NCI-H524 treated with DMSO at 0.1 percent for 48 hours (cell line): ENCODE measurements around the gene APOL2.
"Not testable (repeated sequence)": the region's sequence is repeated elsewhere in the genome, so short reads cannot be mapped to it uniquely, and the experiment has no call there.

Experiments
- DNase-seq: peaks from one replicate; lab custom pipeline; 2025; lab: John Stamatoyannopoulos, UW

APOL2 gene

DNA sequence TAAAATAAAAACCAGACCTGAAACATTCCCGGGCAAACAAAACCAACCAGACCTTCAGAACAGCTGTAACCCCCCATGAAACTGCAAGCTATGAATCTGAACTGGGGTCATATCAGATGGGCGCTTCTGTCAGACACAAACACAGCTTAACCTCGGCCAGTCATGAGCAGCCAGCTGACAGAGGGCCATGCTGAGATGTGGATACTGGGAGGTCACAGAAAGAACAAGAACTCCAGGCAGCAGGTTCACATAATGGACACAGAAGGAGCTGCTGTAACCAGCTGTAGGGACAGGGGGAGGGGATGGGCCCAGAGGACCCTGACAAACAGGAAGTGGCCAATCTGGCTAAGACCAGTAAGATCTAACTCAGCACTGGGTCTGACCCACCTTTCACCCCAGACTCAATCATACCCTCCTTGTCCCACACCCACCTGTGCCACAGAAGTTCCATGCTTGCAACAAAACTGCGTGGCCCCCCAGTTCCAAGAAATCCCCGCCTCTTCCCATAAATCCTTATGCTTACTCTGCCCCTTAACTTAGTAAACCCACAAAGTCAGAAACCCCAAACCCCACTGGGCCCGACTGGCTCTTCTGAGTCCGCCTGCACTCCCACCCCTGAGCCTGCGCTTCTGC, 41.7 kb downstream of the APOL2 start:
- DNase-seq: no peak

DNA sequence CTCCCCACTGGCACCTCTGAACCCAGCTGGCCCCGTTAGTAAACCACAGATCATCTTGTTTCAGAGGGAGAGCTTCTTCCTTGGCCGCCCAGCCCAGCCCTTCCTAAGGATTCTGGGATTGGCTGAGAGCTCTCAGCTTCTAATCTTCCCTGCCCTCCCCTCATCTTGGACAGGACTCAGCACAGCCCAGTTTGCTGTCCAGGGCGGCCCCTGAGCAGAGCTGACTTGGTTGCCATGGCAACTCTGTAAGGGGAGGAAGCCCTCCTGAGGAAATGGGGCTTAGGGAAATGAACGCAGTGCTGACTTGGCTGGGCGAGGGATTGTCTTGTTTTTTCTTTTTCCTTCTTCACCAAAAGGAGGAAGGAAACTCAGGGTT, 42.3 kb downstream of the APOL2 start:
- no peak for DNase-seq

GRCh38 chr22:36196254-36197064, 42.9 kb downstream of the APOL2 start:
- no peak for DNase-seq

GRCh38 chr22:36194971-36195370, 44.4 kb downstream of the APOL2 start:
- DNase-seq: no peak

DNA sequence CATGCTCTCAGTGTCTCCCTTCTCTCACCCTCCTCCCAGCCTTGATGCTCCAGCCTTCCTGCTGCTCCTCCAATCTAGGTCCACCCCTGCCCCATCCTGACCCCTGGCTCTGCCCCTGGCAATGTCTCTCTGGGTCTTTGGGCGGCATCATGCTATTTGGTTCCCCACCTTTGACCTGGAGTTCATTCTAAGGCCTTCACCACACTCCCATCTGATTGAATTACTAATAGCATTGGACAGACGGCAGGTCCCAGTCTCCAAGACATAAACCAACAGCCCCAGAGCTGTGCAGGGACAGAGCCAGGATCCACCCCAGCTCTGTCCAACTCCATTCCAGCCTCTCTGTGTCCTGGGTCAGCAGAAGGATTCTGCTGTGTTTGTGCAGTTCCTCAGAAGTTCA, 44.9 kb downstream of the APOL2 start:
- no peak for DNase-seq

GRCh38 chr22:36193577-36193976, 45.8 kb downstream of the APOL2 start:
- DNase-seq: no peak

DNA sequence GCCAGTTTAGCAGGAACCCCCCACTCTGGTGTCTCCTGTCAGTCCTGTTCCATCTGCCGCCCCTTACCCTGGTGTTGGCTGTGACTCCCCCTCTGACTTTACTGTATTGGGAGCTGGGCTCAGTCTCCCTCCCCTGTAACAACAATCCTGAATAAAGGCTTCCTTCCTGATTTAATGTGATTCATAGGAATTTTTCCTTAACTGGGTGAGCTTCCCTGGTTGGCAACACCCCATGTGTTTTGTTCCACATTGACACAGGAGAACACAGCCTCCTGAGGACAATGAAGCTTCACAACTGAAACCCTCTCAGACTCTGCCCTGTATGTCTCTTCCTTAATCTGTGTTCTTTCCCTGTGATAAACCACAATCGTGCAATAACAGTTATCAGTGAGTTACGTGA, 46.2 kb downstream of the APOL2 start:
- no peak for DNase-seq

DNA sequence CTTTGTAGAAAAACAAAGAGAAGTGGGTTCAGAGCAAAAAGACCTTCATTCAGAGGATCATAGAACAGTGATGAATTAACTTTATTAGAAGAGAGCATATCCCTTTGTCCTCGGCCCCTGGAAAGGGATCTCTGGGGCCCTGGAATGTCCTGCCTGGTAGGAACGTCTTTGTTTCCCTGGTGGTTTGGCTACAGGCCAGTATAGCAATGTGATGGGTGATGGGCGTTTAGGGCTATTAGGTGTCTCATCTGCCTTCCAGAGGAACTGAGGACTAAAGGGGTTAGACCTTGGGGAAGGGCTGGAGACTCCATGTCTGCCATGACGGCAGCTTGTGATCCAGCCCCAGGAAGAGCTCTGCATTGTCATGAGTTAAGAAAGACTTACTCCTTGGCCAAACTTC, 46.8 kb downstream of the APOL2 start:
- DNase-seq: no peak

- DNase-seq: no peak
Measured at GRCh38 chr22:36191106-36191836, 48.1 kb downstream of the APOL2 start.

- DNase-seq: not testable (repeated sequence)
Measured at GRCh38 chr22:36187862-36188261, 51.5 kb downstream of the APOL2 start.

- DNase-seq: no peak
Measured at GRCh38 chr22:36185828-36186624, 53.3 kb downstream of the APOL2 start.

DNA sequence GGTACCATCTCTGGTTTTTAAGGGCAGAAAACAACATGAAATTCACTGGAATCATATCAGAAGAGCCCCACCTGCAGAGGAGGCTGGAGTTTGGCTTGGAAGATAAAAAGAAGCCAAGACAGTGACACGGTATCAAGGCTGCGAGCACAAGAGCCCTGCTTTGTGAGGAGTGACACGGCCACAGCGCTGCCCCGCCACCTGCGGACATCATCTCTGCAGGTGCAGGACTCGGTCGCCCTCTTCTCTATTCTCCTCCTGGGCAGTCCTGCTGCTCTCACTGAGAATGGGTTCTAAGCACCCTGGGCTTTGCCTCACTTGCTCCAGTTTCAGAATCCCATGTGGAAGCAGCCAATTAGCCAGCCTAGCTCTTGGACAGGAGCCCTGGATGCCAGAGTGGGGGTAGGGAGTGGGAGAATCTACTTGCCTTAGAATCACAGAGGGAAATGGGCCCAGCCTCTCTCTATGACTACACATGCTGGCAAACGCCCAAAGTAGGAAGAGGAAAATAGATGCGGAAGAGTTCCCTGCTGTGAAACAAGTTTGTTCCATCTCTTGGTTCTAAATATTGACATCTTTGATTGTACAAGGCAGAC, 54.8 kb downstream of the APOL2 start:
- DNase-seq: no peak

GRCh38 chr22:36183446-36183845, 55.9 kb downstream of the APOL2 start:
- DNase-seq: no peak

DNA sequence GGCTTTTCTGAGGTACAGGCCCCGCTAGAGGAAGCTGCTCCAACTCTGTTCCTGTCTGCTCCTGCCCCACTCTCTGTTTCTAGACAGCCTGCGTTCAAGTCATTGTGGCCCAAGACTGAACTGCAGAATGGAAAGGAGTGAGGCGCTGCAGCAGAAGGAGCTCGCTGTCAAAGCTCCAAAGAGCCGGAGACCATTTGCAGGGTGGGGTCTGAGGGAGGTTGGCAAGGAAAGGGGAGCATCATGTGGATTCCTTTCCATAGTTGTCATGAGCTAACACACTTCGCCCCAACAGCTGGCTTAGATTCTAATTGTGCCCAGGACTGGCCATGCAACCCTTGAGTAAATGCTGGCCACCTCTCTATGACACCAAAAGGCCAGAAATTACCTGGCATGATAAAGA, 56.5 kb downstream of the APOL2 start:
- DNase-seq: no peak

GRCh38 chr22:36182056-36182455, 57.3 kb downstream of the APOL2 start:
- DNase-seq: no peak

DNA sequence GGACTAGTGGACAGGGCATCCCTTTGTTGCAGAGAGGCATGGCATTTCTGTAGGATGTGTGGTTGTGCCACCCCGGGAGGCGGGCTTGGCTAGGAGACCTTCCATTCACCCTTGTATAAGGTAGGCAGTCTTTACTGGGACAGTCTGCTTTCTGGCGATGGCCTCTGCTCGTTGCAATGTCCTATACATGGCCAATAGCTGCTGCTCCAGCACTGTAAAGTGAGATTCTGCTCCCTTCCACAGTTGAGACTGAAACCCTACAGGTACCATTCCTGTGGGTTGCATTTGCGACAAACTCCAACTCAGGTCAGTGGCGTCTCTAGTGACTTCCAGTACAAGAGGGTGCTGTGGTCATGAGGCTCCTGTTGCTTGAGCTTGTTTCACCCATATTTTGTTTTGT, 58.4 kb downstream of the APOL2 start:
- no peak for DNase-seq

DNA sequence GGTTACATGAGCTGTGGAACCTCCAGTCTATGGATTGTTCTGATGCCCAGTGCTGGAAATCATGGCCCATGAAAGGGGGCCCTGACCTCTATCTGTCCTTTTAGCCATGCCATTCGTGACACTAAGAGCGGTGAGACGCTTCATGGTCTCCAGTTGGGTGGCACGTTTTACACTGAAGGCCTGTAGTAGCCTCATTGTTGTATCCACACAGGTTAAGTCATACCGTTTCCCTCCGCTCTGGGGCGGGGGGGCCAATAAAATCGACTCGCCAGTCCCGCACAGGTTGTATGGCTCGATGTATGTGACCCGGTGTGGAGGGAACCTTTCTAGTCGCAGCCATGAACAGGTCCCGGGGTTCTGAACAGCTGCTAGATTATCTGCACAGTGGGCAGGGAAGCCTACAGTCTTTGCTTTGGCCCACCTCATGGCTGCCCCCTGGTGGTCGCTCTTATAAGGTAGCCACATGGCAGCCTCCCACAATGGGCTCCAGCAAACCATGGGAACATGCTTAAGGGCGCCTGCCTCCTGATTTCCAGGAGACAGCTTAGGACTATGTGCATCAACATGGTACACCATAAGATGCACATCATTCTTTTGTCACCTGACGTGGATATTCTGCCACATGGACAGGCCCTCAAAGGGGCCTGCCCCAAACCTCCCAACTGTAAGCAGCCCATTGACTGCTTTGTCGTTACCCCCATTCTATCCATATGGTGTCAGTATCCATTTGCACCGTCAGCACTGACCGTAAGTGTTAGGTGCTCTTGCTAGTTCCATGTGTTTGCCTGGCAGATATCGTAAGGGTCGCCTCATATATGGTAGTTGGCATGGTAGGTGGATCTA, 59.1 kb downstream of the APOL2 start:
- no peak for DNase-seq

- no peak for DNase-seq
Measured at GRCh38 chr22:36177160-36177559, 62.2 kb downstream of the APOL2 start.
